Erythroblast (primary cell): ENCODE measurements around the gene PHKB.
"Not testable (repeated sequence)": the region's sequence is repeated elsewhere in the genome, so short reads cannot be mapped to it uniquely, and the experiment has no call there.

Source experiments
- DNase-seq, 2 experiments: peaks; one replicate each; lab custom pipeline; 2025; lab: John Stamatoyannopoulos, UW
- GATA1 ChIP-seq: IDR thresholded peaks from 2 replicates; pipeline ENCODE4 v1.6.1; 2011; ENCODE audit warnings: low read depth, mild to moderate bottlenecking, control low read depth, low read length, moderate library complexity
- POLR2A ChIP-seq: IDR thresholded peaks from 2 replicates; pipeline ENCODE4 v1.6.1; 2011; ENCODE audit warnings: mild to moderate bottlenecking, low read length

Gene PHKB

GRCh38 chr16:47460711-47461597 lies at the start of gene PHKB, which contains the start of gene ITFG1:
Gene PHKB, plus strand, starts transcription at chr16:47461331. Its CDS starts 20 bp downstream, at chr16:47461351.
Gene ITFG1, minus strand, starts transcription at chr16:47461063. Its CDS starts 18 bp downstream, at chr16:47461045.
- TF ChIP-seq GATA1: no peak
- peak; percentile 81 for TF ChIP-seq POLR2A
- peak; percentile 95 to 97 for DNase-seq

DNA sequence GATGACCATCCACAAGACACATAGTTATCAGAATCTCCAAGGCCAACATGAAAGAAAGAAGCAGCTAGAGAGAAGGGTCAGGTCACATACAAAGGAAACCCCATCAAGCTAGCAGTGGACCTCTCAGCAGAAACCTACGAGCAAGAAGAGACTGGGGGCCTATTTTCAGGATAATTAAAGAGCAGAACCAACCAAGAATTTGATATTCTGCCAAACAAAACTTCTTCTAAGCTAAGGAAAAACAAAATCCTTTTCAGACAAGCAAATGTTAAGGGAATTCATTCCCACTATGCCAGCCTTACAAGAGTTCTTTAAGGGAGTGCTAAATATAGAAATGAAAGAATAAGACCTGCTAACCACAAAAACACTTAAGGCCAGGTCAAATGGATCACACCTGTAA lies 48.1 kb upstream of the PHKB start:
- no peak for TF ChIP-seq GATA1
- no peak for TF ChIP-seq POLR2A
- DNase-seq: no peak

GRCh38 chr16:47416869-47417268 lies 44.3 kb upstream of the PHKB start:
- DNase-seq: no peak
- TF ChIP-seq POLR2A: no peak

GRCh38 chr16:47424846-47425245 lies 36.3 kb upstream of the PHKB start:
- TF ChIP-seq GATA1 (no peak), POLR2A (no peak)
- no peak for DNase-seq

- TF ChIP-seq POLR2A (no peak), GATA1 (no peak)
- DNase-seq: no peak
Observed at GRCh38 chr16:47426806-47427205, 34.3 kb upstream of the PHKB start.

- TF ChIP-seq POLR2A: no peak
- no peak for TF ChIP-seq GATA1
- DNase-seq: no peak
Observed at GRCh38 chr16:47431960-47432359, 29.2 kb upstream of the PHKB start.

DNA sequence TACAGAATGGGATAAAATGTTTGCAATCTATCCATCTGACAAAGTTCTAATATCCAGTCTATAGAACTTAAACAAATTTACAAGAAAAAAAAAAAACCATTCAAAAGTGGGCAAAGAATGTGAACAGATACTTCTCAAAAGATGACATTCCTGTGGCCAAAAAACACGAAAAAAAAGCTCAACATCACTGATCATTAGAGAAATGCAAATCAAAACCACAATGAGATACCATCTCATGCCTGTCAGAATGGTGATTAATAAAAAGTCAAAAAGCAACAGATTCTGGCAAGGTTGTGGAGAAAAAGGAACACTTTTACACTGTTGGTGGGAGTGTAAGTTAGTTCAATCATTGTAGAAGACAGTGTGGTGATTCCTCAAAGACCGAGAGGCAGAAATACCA lies 26.9 kb upstream of the PHKB start:
- not testable (repeated sequence) for DNase-seq

GRCh38 chr16:47440066-47440465 lies 21.1 kb upstream of the PHKB start:
- DNase-seq: not testable (repeated sequence)

GRCh38 chr16:47442884-47443283 lies 18.2 kb upstream of the PHKB start:
- DNase-seq: not testable (repeated sequence)

DNA sequence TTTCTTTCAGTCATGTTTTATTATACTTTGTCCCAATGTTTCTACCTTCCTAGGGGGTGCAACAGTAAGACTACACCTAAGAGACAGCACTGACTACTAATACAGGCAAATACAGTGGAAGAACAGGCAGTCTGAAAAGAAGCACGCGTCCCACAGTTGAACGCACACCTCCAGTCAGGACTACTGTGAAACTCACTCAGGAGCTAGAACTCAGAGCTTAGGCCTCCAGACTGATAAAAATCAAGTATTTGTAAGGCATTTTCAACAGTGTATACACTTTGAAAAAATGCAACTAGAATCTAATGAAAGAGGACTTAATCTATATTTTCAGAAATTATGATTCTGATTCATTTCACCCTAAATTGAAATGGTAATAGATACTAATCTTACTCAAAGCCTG lies 14.7 kb upstream of the PHKB start:
- no peak for DNase-seq
- TF ChIP-seq POLR2A (no peak), GATA1 (no peak)

GRCh38 chr16:47448830-47449575 lies 12.1 kb upstream of the PHKB start:
- DNase-seq: peak; percentile 45 to 78
- no peak for TF ChIP-seq POLR2A
- no peak for TF ChIP-seq GATA1

DNA sequence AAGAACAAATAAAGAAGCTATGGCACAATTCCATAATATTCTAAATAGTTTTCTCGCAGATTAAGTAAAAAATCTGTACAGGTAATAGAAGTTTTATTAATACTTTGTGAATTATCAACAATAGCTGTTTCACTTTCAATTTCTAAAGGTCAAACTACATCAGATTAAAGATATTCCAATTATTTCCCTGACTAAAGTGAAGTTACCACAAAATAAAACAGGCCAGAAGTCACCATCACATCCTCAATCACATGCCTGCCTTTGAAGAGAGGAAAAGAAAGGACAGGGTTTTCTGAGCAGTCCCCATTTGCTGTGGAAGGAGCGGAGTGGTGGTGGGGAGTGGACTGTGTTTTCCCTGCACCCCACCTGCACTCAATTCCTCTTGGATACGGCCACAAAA lies 11.3 kb upstream of the PHKB start:
- TF ChIP-seq GATA1 (no peak), POLR2A (no peak)
- DNase-seq: no peak

GRCh38 chr16:47458331-47458730 lies 2.8 kb upstream of the PHKB start:
- DNase-seq: no peak
- no peak for TF ChIP-seq POLR2A
- TF ChIP-seq GATA1: no peak

DNA sequence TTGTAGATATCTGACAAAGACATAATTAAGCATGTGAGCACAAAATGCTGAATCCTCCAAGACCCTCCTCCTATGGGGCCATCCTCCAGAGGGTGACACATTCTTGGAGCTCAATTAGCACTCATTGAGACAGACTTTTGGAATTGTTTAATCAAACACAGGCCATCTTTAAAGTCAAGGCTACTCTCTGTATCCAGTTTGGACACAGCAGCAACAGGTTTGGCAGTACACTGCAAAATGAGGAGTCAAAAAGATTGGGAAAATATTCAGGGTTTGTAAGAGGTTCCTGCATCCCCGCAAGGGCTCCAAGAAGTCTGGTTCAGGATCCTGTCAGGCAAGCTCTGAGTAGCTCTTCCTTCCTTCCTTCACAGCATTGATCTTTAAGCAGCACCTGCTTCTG lies 1.5 kb upstream of the PHKB start:
- TF ChIP-seq GATA1: no peak
- TF ChIP-seq POLR2A: no peak
- peak in 1 of 2 experiments; percentile 41 for DNase-seq

DNA sequence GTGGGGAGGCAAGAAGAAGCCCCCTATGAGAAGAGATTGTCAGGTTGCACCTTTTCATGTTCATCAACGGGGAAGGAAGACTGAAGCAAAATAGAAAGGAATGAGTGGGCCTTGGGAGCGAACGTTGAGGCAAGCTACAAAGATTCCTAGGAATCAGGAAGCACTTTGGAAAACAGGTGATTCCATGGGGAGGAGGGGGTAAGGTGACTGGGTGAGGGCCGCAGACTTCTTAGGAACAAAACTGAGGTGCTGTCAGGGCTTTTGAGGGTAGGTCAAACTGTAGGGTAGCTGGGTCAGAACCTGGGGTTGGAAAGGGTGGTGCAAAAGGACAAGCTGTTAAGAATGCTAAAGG lies 796 bp upstream of the PHKB start:
- no peak for TF ChIP-seq POLR2A
- TF ChIP-seq GATA1: no peak
- no peak for DNase-seq

GRCh38 chr16:47461598-47462266 lies 601 bp downstream of the PHKB start:
- peak; percentile 88 to 89 for DNase-seq
- TF ChIP-seq GATA1: no peak
- TF ChIP-seq POLR2A: peak; percentile 41
